ENCODE results near the gene LSP1.

Gene LSP1

DNA sequence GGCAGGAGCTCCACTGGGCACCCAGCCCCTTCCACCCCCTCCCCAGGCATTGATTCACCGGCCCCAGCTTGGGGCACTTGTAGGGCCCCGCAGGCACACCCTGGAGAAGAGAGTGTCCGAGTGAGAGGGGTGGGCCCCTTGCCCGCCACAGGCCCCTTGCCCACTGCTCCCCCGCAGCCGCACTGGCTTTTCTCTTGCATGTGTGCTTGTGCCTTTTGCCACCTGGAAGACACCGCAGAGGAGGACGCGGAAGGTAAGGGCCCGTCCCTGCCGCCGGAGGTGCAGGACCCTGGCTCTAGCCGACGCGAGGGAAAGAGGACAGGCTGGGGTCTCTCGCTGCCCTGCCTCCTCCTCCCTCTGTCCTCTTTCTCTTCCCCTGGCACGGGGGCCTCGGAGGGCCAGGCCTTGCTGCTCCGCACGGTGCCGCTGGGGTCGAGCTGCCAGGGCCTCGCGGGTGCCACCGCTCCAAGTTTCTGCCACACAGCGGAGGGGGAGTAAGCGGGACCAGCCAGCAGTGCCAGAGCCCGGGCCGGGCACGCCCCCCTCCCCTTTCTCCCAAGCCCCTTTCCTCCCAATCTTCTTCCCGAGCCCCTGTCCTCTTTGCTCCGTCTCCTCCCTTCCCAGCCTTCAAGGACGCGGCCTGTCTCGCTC is 76.1 kb downstream of the LSP1 start:
- FAIRE-seq (no peak), DNase-seq (ENCODE audit: insufficient read length, low spot score) (no peak)
- no peak for TF ChIP-seq POLR2A (IDR thresholded peaks at IDR 0.05; ENCODE audit: low read depth, low read length)

DNA sequence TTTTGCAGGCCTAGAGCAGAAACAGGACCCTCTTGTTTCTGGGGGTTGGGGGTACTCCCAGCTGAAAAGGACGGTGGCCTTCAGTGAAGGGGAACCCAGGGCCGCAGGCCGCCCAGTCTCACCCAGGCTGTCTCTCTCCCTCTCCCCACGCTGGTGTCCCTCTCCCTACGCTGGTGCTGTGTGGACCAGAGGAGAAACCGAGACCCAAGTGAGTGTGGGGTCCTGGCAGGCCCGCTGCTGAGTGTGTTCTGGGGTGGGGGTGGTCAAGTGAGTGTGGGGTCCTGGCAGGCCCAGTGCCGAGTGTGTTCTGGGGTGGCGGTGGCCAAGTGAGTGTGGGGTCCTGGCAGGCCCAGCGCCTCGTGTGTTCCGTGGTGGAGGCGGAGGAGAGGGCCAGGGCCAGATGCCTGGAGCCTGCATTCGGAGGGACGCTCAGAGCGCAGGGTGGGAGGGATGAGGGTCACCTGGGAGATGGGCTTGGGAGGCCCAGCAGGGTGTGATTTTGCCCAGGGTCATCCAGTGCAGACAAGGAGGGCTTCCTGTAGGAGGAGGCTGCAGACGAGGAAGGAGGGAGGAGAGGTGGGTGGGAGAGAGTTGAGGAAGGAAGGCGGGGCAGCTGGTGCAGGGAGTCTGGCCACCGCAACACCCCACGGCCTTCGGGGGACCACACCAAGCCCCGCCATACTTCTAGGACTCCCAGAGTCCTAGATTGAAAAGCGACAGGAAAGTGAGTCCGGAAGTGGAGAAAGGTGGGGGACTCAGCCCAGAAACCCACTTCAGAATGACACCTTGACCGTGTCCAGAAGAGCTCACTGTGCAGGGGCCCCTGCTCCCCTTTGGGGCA is 77.0 kb downstream of the LSP1 start:
- FAIRE-seq (no peak), DNase-seq (ENCODE audit: insufficient read length, low spot score) (no peak)
- no peak for TF ChIP-seq POLR2A (IDR thresholded peaks at IDR 0.05; ENCODE audit: low read depth, low read length)

DNA sequence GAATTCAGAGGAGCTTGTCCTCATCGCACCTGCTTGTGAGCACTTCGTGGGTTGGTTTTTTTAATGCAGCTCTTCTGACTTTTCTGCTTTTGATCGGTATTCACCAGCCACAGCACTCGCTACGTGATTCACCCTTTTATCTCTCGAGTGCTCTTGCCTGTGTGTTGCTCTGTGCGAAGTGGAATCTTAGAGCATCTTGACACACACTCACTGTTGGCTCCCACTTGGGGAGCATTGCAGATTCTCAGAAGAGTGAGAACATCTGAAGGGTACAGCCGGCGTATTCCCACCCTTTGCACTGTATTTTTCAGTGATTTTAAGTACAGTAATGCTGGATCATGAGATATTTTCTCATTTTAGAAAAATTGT is 77.6 kb downstream of the LSP1 start:
- no peak for DNase-seq (ENCODE audit: insufficient read length, low spot score)
- TF ChIP-seq POLR2A (IDR thresholded peaks at IDR 0.05; ENCODE audit: low read depth, low read length), result no peak
- FAIRE-seq, result no peak

DNA sequence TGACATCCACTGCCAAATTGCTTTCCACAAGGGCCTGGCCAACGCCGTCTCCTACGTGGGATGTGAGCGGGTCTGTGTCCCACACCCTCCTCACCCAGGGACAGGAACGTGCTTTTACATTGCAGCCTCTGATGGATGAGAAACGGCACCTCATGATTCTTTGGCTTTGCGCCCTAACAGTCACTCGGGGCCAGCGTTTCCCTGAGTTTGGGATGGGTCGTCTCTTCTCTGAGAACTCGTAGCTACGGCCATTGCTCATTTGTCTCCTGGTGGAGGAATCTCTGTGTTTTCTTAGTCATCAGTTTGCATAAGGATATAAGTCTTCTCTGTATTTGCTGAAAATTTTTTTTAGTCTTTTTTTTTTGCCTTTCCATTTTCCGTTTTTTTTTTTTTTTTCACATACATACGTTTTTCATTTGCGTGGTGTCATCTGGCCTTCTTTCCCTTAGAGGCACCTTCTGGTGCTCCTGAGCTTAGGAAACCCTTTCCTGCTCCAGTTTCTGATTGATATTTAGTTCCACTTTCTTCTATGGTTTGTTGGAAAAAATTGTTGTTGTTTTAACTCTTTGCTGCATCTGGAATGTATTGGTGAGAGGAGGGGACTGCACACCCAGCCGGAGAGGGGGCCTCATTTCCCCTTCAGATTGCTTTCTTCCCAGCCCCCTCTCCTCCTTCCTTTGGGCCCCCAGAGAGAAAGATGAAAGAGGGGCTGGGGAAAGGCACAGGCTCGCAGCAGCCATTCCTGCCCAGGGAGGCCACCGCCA is 78.6 kb downstream of the LSP1 start:
- no peak for FAIRE-seq
- DNase-seq (ENCODE audit: insufficient read length, low spot score), result no peak
- TF ChIP-seq POLR2A (IDR thresholded peaks at IDR 0.05; ENCODE audit: low read depth, low read length), result no peak

DNA sequence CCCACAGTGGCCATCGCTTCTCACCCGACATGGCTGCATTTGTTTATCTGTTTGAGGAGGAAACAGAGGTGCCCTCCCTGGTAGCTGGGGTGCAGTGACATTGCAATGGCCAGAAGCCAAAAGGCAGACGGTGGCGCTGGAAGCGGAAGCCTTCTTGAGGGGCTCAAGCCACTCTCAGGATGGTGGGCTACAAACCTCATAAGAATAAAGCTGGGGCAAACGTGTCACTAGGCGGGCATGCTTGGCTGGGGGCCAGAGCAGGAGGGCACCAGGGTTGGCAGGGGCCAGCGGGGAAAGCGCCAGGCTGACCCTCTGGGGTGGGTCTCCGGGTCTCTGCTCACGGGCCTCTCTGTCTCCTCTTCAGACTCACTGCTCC is 79.2 kb downstream of the LSP1 start:
- DNase-seq (ENCODE audit: insufficient read length, low spot score) (no peak), FAIRE-seq (no peak)
- TF ChIP-seq POLR2A (IDR thresholded peaks at IDR 0.05; ENCODE audit: low read depth, low read length), result no peak

DNA sequence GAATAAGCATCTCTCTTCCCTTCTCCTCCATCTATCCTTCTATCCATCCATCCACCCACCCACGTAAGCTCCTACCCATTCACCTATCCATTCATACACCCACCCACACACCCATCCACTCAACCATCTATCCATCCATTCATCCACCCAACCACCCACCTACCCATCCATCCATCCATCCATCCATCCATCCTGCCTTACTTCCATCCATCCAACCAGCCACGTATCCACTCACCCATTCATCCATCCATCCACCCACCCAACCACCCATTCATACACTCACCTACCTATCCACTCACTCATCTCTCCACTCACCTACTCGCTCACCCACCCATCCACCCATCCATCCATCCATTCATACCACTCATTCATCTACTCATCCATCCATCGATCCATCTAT is 79.8 kb downstream of the LSP1 start:
- FAIRE-seq, result no peak
- no peak for DNase-seq (ENCODE audit: insufficient read length, low spot score)
- TF ChIP-seq POLR2A (IDR thresholded peaks at IDR 0.05; ENCODE audit: low read depth, low read length), result no peak

DNA sequence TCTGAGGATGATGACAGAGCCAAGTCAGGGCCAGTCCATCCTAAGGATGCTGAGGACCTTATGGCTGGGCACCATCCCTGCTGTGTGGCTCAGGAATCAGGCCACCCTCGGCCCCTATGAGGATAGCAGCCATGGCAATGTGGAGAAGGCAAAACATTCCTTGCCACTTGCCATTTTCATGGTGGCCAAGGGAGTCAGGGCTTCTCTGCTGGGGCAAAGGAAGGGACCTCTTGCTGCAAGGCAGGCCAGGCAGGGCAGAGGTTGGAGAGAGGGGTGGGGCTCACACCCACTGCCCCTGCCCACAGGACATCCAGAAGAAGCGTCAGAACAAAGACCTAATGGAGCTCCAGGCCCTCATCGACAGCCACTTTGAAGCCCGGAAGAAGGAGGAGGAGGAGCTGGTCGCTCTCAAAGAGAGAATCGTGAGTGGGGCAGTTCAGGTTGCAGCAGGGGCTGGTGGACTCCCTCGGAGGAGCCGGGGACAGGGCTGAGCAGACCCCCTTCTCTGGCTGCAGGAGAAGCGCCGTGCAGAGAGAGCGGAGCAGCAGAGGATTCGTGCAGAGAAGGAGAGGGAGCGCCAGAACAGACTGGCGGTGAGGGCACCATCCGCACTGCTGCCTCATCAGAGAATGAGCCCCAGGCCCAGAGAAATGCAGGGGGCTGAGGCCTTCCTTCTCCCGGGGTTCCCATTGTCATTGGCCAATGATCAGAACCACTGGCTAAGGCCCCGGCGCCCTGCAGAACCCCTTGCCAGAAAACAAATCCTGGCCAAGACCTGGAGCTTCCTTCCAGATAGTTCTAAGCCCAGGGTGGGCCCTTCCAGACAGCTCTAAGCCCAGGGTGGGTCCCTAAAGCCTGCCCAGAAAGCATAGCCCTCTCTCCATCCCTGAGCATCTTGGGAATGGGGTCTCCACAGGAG is 80.8 kb downstream of the LSP1 start:
- TF ChIP-seq POLR2A (IDR thresholded peaks at IDR 0.05; ENCODE audit: low read depth, low read length), result no peak
- no peak for DNase-seq (ENCODE audit: insufficient read length, low spot score)
- FAIRE-seq, result no peak

DNA sequence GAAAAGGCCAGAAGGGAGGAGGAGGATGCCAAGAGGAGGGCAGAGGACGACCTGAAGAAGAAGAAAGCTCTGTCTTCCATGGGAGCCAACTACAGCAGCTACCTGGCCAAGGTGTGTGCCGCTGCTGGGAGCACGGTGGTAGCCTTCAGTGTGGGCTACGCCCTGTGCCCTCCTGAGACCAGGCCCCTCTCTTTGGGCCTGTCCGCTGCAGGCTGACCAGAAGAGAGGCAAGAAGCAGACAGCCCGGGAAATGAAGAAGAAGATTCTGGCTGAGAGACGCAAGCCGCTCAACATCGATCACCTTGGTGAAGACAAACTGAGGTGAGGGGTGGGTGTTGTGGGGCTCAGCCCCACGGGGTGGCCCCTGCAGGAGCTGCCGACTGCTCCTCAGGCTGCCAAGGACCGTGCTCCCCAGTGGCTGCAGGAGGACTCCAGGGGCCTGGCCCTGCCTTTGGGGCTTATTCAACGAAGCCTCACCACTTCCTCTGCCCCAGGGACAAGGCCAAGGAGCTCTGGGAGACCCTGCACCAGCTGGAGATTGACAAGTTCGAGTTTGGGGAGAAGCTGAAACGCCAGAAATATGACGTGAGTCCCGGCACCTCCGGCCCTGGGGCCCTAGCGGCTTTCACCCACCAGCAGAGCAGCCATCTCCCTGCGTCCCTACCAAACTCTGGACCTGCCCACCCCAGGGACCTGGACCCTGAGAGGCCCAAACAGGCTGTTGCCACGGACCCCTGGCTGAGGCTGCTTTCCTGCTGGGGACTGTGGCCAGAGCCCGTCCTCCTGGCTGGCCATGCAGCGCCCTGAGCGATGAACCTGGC is 81.7 kb downstream of the LSP1 start:
- no peak for FAIRE-seq

DNA sequence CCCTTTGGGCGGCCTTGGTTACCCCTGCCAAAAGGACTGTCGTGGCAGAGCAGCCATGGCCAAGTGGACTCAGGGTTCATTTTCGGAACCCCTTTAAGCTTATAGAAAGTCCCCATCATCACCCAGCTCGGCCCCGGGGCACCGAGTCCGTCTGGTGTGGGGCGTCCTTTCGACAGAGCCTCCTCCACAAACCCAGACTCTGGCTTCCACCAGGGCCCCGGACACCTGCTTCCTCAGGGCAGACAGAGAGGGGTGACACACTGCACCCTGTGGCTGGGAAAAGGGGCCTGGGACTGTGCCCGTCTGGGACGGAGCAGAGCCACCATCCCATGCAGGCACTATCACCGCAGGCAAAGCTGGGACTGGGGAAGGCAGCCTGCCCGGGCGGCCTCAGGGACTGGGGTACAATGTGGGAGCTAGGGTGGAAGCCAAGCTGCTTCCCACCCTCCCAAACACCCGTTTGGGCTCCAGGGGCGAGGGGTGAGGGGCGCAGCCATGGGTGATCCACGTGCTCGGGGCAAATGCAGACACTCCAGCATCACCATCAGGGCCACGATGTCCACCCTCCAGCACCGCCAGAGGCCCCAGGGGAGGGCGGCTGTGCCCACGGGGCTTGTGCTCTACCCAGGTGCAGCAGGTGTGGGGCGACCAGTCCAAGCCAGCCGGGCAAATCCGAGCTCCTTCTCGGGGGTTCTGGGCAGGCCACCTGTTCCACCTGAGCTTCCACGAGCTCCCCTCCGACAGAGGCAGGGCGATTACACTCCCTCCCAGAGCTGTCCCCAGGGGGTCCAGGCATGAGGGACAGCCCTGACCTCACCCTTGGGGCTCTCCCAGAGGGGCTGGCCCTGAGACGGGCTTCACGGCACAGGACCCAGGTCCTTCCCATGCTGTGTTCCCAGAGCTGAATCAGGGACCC is 82.5 kb downstream of the LSP1 start:
- no peak for TF ChIP-seq POLR2A (IDR thresholded peaks at IDR 0.05; ENCODE audit: low read depth, low read length)
- no peak for DNase-seq (ENCODE audit: insufficient read length, low spot score)
- FAIRE-seq, result no peak

More for the DNA sequence above, 81.7 kb downstream of the LSP1 start:
- no peak for TF ChIP-seq POLR2A (IDR thresholded peaks at IDR 0.05; ENCODE audit: low read depth, low read length)
- no peak for DNase-seq (ENCODE audit: insufficient read length, low spot score)

DNA sequence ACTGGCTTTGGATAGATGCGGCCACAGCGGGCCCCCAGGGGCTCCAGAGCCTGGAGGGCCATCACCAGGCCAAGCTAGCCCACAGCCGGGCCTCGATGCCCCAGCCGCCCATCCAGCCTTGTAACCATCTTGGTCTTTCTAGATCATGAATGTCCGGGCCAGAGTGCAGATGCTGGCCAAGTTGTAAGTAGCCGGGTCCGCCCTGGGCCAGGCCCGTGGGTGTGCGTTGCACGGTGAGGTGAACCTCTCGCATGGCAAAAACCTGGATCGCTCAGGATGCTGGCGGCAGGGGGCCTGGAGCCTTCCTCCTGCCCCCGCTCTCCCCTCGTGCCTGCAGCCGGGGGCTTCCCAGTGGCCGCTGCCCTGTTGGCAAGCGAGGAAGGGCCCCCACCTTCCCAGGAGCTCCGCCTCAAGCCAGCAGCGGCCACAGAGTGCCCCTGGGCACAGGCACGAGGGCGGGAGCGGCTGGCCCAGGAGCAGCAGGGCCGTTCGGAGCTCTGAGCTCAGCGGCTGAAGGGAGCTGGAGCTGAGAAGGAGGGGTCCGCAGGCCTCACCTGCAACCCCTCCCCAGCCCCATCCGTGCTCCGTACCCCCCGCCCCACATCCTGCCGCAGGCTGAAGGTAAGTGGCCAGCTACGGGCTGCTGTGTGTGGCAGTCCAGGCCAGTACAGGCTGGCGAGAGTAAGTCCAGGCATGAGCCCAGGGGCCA is 83.3 kb downstream of the LSP1 start:
- DNase-seq (ENCODE audit: insufficient read length, low spot score), result no peak
- FAIRE-seq, result no peak
- no peak for TF ChIP-seq POLR2A (IDR thresholded peaks at IDR 0.05; ENCODE audit: low read depth, low read length)
